HL-60 (cell line): Measurements from ENCODE around the gene CCT5.

Experiments used
- CTCF ChIP-seq: IDR thresholded peaks from one replicate; pipeline ENCODE4 v1.5.1; 2011; ENCODE audit warnings: low read length, control low read depth, inconsistent platforms; ENCODE audit not compliant: insufficient read depth
- GABPA ChIP-seq: IDR thresholded peaks from 2 replicates; pipeline ENCODE4 v1.6.1; 2012; ENCODE audit warnings: low read depth
- POLR2AphosphoS5 ChIP-seq: IDR thresholded peaks from 2 replicates; pipeline ENCODE4 v1.6.1; 2012; ENCODE audit warnings: low read depth
- REST ChIP-seq: IDR thresholded peaks from 2 replicates; pipeline ENCODE4 v1.6.1; 2012; ENCODE audit warnings: low read depth; ENCODE audit not compliant: insufficient replicate concordance

- no peak for TF ChIP-seq CTCF
- no peak for TF ChIP-seq POLR2AphosphoS5
- TF ChIP-seq REST: no peak
- no peak for TF ChIP-seq GABPA
These were observed 41.7 kb downstream of the CCT5 start for GRCh38 chr5:10291692-10292339.
